Measurements from ENCODE around the gene AOPEP.

- TF ChIP-seq CTCF (IDR thresholded peaks at IDR 0.05; ENCODE audit: low read depth, low read length) (no peak), EZH2phosphoT487 (IDR thresholded peaks at IDR 0.05; ENCODE audit: low read depth) (no peak)
These were observed 16.8 kb downstream of the AOPEP start for GRCh38 chr9:94743035-94743954.

All from OCI-LY3 (cell line).